Endothelial cell of umbilical vein (primary cell): Measurements from ENCODE around the gene NFKB2. TPM values are rescaled to one million over a fixed set of nuclear protein-coding genes. Genes with fewer than 3 reads are reported as not detected.

Experiments used
- BruUV-seq: library from RNA; stranded (reverse); fragments of 400-500 nt; replicated peaks from 2 replicates; lab custom pipeline; 2021; lab: Mats Ljungman, UMichigan
- CTCF ChIA-PET: fragments of 300-600, 350-600 bp; sonication (Branson Sonifier 250); formaldehyde crosslinking; loops from one replicate; lab custom pipeline; 2021; ENCODE audit warnings: antibody characterized with exemption, inconsistent platforms; lab: Charles Lee
- POLR2A ChIA-PET: fragments of 300-600, 350-600 bp; sonication (Branson Sonifier 250); formaldehyde crosslinking; loops from one replicate; lab custom pipeline; 2021; ENCODE audit warnings: antibody characterized with exemption, inconsistent platforms; lab: Charles Lee
- DNase-seq: peaks from one replicate; pipeline ENCODE4 v3.0.0-alpha.2; 2011; ENCODE audit warnings: low read depth, low spot score
- FAIRE-seq: peaks from 2 replicates; lab custom pipeline; 2011; peaks lifted over from hg19 to GRCh38; lab: Jason Lieb, UNC
- H2AFZ ChIP-seq: 2 replicates; pipeline ENCODE4 v1.6.0; 2012; ENCODE audit warnings: low read depth, low read length, control low read depth, inconsistent platforms
- H3K27ac ChIP-seq: 2 replicates; pipeline ENCODE4 v1.5.1; 2011; ENCODE audit warnings: low read depth, mild to moderate bottlenecking, control low read depth, low read length, moderate library complexity; ENCODE audit not compliant: insufficient read depth
- H3K27me3 ChIP-seq, 2 experiments: 2 replicates each; pipeline versions ENCODE4 v1.6.0 to v1.6.1; 2011; ENCODE audit warnings: low read length in 2 of 2, mixed read lengths in 1 of 2; ENCODE audit not compliant: control insufficient read depth in 2 of 2, insufficient read depth in 2 of 2
- H3K36me3 ChIP-seq, 2 experiments: 2 replicates in 1 of 2; 3 replicates in 1 of 2; pipeline ENCODE4 v1.5.1; 2011; ENCODE audit warnings: low read length in 2 of 2, mild to moderate bottlenecking in 1 of 2, moderate library complexity in 1 of 2; ENCODE audit not compliant: control insufficient read depth in 2 of 2, insufficient read depth in 2 of 2; ENCODE audit errors: extremely low read depth in 1 of 2
- H3K4me1 ChIP-seq: 3 replicates; pipeline ENCODE4 v1.5.1; 2011; ENCODE audit warnings: mild to moderate bottlenecking, low read length; ENCODE audit not compliant: control insufficient read depth, insufficient read depth; ENCODE audit errors: extremely low read depth
- H3K4me2 ChIP-seq: 2 replicates; pipeline ENCODE4 v1.6.1; 2011; ENCODE audit warnings: low read length, control low read depth, mixed read lengths; ENCODE audit not compliant: insufficient read depth
- H3K4me3 ChIP-seq, 3 experiments: fragments of 200-600 bp in 1 of 3; sonication (generic), shearing (Covaris generic) in 1 of 3; replicated peaks in 1 of 3; 2 replicates each; pipeline ENCODE4 v1.5.1; 2011 to 2016; ENCODE audit warnings: control low read depth in 3 of 3, low read length in 3 of 3, mild to moderate bottlenecking in 2 of 3, inconsistent platforms in 1 of 3, low read depth in 1 of 3, moderate library complexity in 1 of 3; ENCODE audit not compliant: insufficient read depth in 1 of 3
- H3K79me2 ChIP-seq: 2 replicates; pipeline ENCODE4 v1.6.0; 2012; ENCODE audit warnings: low read length, inconsistent platforms; ENCODE audit not compliant: control insufficient read depth, insufficient read depth
- H3K9ac ChIP-seq: replicated peaks from 2 replicates; pipeline ENCODE3; 2011; ENCODE audit warnings: low read length, control low read depth; ENCODE audit not compliant: insufficient read depth; ENCODE audit errors: extremely low read depth
- H3K9me1 ChIP-seq: replicated peaks from 3 replicates; pipeline ENCODE4 v1.6.0; 2011; ENCODE audit warnings: mild to moderate bottlenecking, low read length; ENCODE audit not compliant: control insufficient read depth, insufficient read depth; ENCODE audit errors: extremely low read depth
- H3K9me3 ChIP-seq: replicated peaks from 2 replicates; pipeline ENCODE4 v1.5.1; 2012; ENCODE audit warnings: low read length, inconsistent platforms; ENCODE audit not compliant: control insufficient read depth, insufficient read depth
- H4K20me1 ChIP-seq: replicated peaks from 2 replicates; pipeline ENCODE3; 2011; ENCODE audit warnings: mild to moderate bottlenecking, low read length; ENCODE audit not compliant: control insufficient read depth, insufficient read depth; ENCODE audit errors: extremely low read depth
- EZH2 ChIP-seq: IDR thresholded peaks from 2 replicates; pipeline ENCODE4 v1.6.1; 2012; ENCODE audit warnings: borderline replicate concordance, low read depth, mild to moderate bottlenecking, moderate library complexity, low read length, inconsistent platforms; ENCODE audit not compliant: severe bottlenecking
- FOS ChIP-seq: IDR thresholded peaks from 2 replicates; pipeline ENCODE4 v1.6.1; 2011; ENCODE audit warnings: mild to moderate bottlenecking, low read length, moderate library complexity, borderline replicate concordance; ENCODE audit not compliant: insufficient read depth
- GATA2 ChIP-seq: IDR thresholded peaks from 2 replicates; pipeline ENCODE4 v1.7.0; 2011; ENCODE audit warnings: low read depth, mild to moderate bottlenecking, moderate library complexity, mixed read lengths, low read length; ENCODE audit not compliant: insufficient read length, insufficient read depth
- JUN ChIP-seq: IDR thresholded peaks from 2 replicates; pipeline ENCODE4 v1.6.1; 2011; ENCODE audit warnings: borderline replicate concordance, low read depth; ENCODE audit not compliant: insufficient read length, insufficient read depth
- MAX ChIP-seq: IDR thresholded peaks from 2 replicates; pipeline ENCODE4 v1.6.1; 2011; ENCODE audit not compliant: insufficient read depth, insufficient read length
- MYC ChIP-seq: IDR thresholded peaks from one replicate; pipeline ENCODE4 v1.6.1; 2011; ENCODE audit warnings: mild to moderate bottlenecking, low read depth, low read length
- POLR2A ChIP-seq: IDR thresholded peaks from 2 replicates; pipeline ENCODE4 v1.6.1; 2012; ENCODE audit warnings: low read depth, mild to moderate bottlenecking, control low read depth, low read length
- POLR2AphosphoS5 ChIP-seq: IDR thresholded peaks from 2 replicates; pipeline ENCODE4 v1.6.1; 2012; ENCODE audit warnings: low read depth, mild to moderate bottlenecking, control low read depth, low read length, moderate library complexity; ENCODE audit not compliant: insufficient read depth
- dilution Hi-C: fragments of 300-500 bp; cut with MboI; formaldehyde crosslinking; loops from one replicate; pipeline ENCODE4 v1.15.0; 2019; ENCODE audit warnings: low sequenced_read_pairs; ENCODE audit not compliant: extremely low pct_ligation_motif_present
- intact Hi-C: fragments of 100-400 bp; cut with micrococcal nuclease; formaldehyde crosslinking; loops from one replicate; pipeline ENCODE4 v1.10.0; 2022
- polyA plus RNA-seq, 4 experiments: library from polyadenylated mRNA; depleted of rRNA in 3 of 4; stranded (reverse) in 3 of 4; unstranded in 1 of 4; fragments of >200 nt; gene quantifications; 2 replicates each; pipeline versions ENCODE4 v1.2.1 to v1.2.3, GENCODE V29; 2011 to 2012; ENCODE audit warnings: missing spikeins in 1 of 4
- total RNA-seq: library from RNA; stranded (reverse); gene quantifications from 2 replicates; pipeline ENCODE4 v1.2.3, GENCODE V29; 2021
- TF ChIP-seq, protein P1 (sequence below), 2 donors: IDR thresholded peaks; 1 replicate in 1 of 2; 2 replicates in 1 of 2; pipeline ENCODE4 v1.5.1; 2011; ENCODE audit warnings: low read length in 2 of 2, mild to moderate bottlenecking in 2 of 2, moderate library complexity in 2 of 2, control low read depth in 1 of 2, inconsistent platforms in 1 of 2, low read depth in 1 of 2; ENCODE audit not compliant: insufficient read depth in 1 of 2; ENCODE audit errors: extremely low read depth in 1 of 2

Gene NFKB2
- total and polyA plus RNA-seq, 2 donors (not counting 3 experiments of a cell fraction or from before 2014, with no cell fraction given): 21.0 to 25.6 TPM

DNA sequence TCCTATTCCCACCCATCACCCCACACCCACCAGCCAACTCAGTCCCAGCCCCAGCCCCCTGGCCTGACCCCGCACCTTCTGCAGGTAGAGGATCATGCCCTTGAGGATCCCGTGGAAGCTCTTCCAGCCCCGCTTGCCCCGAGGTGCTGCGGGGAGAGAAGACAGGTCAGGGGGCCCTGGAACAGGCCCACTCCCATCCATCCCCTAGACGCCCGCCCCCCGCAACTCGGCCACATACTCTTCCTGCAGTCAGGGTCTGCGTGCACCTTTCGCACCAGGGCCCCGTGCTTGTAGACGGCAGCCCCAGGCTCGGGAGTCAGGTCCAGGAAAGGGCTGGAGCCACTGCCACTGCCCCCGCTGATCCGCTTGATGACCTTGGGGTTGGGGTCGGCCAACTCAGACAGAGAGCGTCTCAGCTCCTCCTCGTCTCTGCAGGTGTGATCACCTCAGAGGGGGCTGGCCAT is 9.6 kb downstream of the NFKB2 start:
- H3K4me3 ChIP-seq: no peak overlapping the region
- no peak overlapping the region for H3K9ac ChIP-seq
- H4K20me1 ChIP-seq: no peaks in the 10 kb centered on the region
- H3K27ac ChIP-seq: no peak overlapping the region
- peaks cover 0 to 19% of the 10 kb centered on the region in 2 experiments for H3K36me3 ChIP-seq
- no peak for FAIRE-seq
- TF ChIP-seq GATA2: no peak
- TF ChIP-seq FOS: no peak
- TF ChIP-seq POLR2A: no peak
- no peak for TF ChIP-seq MAX
- TF ChIP-seq EZH2: no peak
- TF ChIP-seq, protein P1, sequence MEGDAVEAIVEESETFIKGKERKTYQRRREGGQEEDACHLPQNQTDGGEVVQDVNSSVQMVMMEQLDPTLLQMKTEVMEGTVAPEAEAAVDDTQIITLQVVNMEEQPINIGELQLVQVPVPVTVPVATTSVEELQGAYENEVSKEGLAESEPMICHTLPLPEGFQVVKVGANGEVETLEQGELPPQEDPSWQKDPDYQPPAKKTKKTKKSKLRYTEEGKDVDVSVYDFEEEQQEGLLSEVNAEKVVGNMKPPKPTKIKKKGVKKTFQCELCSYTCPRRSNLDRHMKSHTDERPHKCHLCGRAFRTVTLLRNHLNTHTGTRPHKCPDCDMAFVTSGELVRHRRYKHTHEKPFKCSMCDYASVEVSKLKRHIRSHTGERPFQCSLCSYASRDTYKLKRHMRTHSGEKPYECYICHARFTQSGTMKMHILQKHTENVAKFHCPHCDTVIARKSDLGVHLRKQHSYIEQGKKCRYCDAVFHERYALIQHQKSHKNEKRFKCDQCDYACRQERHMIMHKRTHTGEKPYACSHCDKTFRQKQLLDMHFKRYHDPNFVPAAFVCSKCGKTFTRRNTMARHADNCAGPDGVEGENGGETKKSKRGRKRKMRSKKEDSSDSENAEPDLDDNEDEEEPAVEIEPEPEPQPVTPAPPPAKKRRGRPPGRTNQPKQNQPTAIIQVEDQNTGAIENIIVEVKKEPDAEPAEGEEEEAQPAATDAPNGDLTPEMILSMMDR (IDR thresholded peaks at IDR 0.05; ENCODE audit: extremely low read depth in 1 of 2, insufficient read depth in 1 of 2, low read depth in 1 of 2, low read length in 2 of 2): no peak
- no peak for TF ChIP-seq POLR2AphosphoS5
- TF ChIP-seq MYC: no peak
- no peak for TF ChIP-seq JUN
- no peak for DNase-seq
- no peaks in the 10 kb centered on the region for H3K79me2 ChIP-seq
- no peaks in the 10 kb centered on the region for H3K9me3 ChIP-seq
- intact Hi-C loops (no loop called here), dilution Hi-C loops (no loop called here)
- H3K4me2 ChIP-seq: no peak overlapping the region
- POLR2A ChIA-PET: interaction anchor here (0.6 kb wide), 1 partner anchor 11 kb away, joined by 3 read pairs; no protein-coding TSS in a partner anchor
- H3K9me1 ChIP-seq: no peaks in the 10 kb centered on the region
- H2AFZ ChIP-seq: no peak overlapping the region
- CTCF ChIA-PET: interaction anchor here (0.6 to 5.8 kb wide), 8 partner anchors 11 to 236 kb away, joined by 3 to 54 read pairs (median 26); partner anchors contain the start of genes FBXL15 and NFKB2
- BruUV-seq: no TSS peak
- H3K27me3 ChIP-seq: peaks cover 22% of the 10 kb centered on the region in 2 experiments
- no peaks in the 10 kb centered on the region for H3K4me1 ChIP-seq
